Measurements from ENCODE around the gene RACK1.
A peak's percentile ranks its signal among the peaks of the same experiment; 100 is the strongest.

RACK1 gene

GRCh38 chr5:181198905-181199519 is 44.7 kb downstream of the RACK1 start:
- DNase-seq (ENCODE audit: low read depth in 1 of 2, low spot score in 1 of 2): no peak

- no peak for DNase-seq (ENCODE audit: low read depth in 1 of 2, low spot score in 1 of 2)
Observed at GRCh38 chr5:181198106-181198685, 45.5 kb downstream of the RACK1 start.

GRCh38 chr5:181197326-181197951 is 46.3 kb downstream of the RACK1 start:
- no peak for DNase-seq (ENCODE audit: low read depth in 1 of 2, low spot score in 1 of 2)

GRCh38 chr5:181195249-181195761 is 48.4 kb downstream of the RACK1 start:
- DNase-seq (ENCODE audit: low read depth in 1 of 2, low spot score in 1 of 2): no peak

GRCh38 chr5:181194489-181195248 is 49.0 kb downstream of the RACK1 start:
- DNase-seq (ENCODE audit: low read depth in 1 of 2, low spot score in 1 of 2): no peak

- no peak for DNase-seq (ENCODE audit: low read depth in 1 of 2, low spot score in 1 of 2)
Observed at GRCh38 chr5:181193656-181194055, 50.0 kb downstream of the RACK1 start.

- no peak for DNase-seq (ENCODE audit: low read depth in 1 of 2, low spot score in 1 of 2)
Observed at GRCh38 chr5:181192337-181193046, 51.2 kb downstream of the RACK1 start.

GRCh38 chr5:181191526-181192336 is 52.0 kb downstream of the RACK1 start:
- DNase-seq (ENCODE audit: low read depth in 1 of 2, low spot score in 1 of 2): peak; percentile 91 to 100

- DNase-seq (ENCODE audit: low read depth in 1 of 2, low spot score in 1 of 2): peak in 1 of 2 donors; percentile 23
Observed at GRCh38 chr5:181190711-181191525, 52.8 kb downstream of the RACK1 start.

GRCh38 chr5:181189962-181190710 is 53.6 kb downstream of the RACK1 start:
- peak in 1 of 2 donors; percentile 38 for DNase-seq (ENCODE audit: low read depth in 1 of 2, low spot score in 1 of 2)

GRCh38 chr5:181189363-181189961 is 54.2 kb downstream of the RACK1 start:
- peak in 1 of 2 donors; percentile 69 for DNase-seq (ENCODE audit: low read depth in 1 of 2, low spot score in 1 of 2)

GRCh38 chr5:181188700-181189362 is 54.9 kb downstream of the RACK1 start:
- peak; percentile 80 to 83 for DNase-seq (ENCODE audit: low read depth in 1 of 2, low spot score in 1 of 2)

- peak in 1 of 2 donors; percentile 71 for DNase-seq (ENCODE audit: low read depth in 1 of 2, low spot score in 1 of 2)
Observed at GRCh38 chr5:181187500-181188213, 56.0 kb downstream of the RACK1 start.

GRCh38 chr5:181186986-181187499 is 56.7 kb downstream of the RACK1 start:
- no peak for DNase-seq (ENCODE audit: low read depth in 1 of 2, low spot score in 1 of 2)
